TTC549 (cell line): ENCODE results near the gene MEX3C.

Experiments used
- FAIRE-seq: peaks from 2 replicates; lab custom pipeline; 2012; peaks lifted over from hg19 to GRCh38; lab: Jason Lieb, UNC

The MEX3C gene

DNA sequence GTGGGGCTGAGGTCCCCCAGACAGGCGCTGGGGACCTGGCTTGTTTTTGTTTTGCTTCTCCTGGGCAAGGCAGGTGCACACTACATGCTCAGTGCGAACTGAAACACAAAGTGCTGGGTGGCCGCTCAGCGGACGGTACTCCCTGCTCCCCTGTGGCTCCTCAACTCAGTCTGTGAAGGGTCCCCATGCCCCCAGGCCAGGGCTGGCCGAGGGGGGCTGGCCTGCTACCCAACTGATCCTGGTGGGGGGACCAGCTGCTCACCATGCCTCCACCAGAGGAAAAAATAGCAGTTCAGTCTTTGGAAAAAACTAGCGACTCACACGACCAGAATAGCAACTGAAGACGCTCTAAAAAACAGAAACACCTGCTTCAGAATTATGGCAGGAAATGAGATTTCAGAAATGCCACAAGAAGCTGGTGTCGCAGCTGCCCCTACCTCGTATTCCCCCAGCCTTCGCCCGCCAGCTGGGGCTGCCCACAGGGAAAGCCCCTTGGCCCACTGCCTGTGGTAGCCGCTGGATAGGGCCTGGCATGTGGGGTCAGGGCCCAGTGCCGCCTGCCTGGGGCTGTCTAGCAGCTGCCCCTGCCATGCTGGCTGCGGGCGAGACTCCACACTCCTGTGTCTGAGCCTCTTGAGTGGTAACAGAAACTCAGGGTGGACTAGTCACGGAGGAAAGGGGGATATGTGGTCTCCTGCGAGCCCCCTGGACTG is 43.7 kb downstream of the MEX3C start:
- FAIRE-seq: no peak

DNA sequence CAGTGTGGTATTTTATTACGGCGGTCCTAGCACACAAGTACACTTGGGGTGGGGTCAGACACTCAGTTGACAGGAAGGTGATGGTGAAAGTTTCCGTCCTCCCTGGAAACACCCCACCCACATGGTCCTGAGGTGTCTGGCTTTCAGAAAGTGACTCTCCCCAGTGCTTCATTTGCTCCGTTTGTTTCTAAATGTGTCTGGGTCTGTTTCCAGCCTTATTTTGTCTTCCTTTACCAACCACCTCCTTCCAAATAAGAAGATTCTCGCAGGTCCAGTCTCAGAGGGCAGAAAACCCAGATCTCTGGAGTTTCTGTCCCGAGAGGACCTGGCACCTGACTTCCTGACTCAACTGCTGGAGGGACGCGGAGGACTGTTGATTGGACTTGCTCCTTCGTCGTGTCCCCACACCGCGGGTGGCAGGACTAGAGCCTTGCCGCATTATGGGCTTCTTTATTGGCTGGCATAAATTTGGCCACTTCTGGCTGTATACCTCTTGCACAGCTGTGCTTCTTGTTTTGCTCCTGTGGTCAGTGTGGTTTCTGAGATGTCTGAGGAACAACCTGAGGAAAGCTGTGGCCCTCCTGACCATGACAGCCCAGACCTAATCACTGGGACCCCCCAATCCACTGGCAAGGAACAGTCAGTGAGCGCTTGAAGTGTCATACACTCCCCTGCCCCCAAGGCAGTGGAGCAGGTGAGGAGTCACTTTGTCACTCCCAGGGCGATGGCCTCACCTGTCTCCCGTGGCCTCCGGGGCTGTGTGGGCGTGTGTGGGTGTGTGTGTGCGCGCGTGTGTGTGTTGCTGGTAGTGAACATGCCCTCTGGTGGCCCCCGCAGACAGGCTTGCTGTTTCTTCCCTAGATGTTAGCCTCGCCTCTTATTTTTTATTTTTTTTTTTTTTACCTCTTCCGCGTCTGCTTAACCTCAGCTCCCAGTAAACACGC is 45.6 kb downstream of the MEX3C start:
- FAIRE-seq: no peak

DNA sequence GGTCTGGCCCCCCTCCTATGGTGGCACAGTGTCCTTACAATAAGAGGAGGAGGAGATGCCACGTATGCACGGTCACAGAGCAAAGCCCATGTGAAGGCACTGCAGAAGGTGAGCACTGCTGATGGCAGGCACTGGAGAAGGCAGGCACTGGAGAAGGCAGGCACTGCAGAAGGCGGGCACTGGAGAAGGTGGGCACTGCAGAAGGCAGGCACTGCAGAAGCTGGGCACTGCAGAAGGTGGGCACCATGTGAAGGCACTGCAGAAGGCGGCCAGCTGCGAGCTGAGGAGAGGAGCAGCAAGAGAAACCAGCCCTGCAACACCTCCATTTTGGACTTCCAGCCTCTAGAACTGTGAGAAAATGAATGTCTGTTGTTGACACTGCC is 46.3 kb downstream of the MEX3C start:
- no peak for FAIRE-seq

DNA sequence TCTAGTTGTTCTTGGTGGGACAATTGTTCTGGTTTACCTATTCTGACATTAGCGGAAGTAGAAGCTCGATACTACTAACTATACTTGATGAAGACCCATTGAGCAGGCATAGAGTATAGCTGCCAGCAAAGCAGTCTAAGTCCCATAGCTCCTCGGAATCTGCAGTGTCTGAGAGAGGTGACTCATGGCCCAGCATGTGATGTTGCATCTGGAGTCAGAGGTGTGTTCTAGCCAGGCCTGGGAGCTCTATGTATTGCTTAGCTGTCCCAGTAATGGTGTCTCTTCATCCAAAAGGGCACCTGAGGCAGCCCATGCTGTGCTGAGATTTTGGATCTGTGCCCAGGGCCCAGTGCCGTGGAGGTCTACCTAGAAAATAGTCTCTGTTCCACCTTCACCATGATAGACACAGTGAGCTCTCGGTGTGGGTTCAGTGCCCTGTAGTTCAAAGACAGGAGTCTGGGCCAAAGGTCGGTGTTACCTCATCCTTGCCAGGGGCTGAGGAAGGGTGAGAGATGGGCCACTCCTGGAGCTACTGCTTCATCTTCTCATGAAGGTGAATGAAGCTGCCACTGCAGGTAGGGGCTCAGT is 47.3 kb downstream of the MEX3C start:
- FAIRE-seq: no peak

DNA sequence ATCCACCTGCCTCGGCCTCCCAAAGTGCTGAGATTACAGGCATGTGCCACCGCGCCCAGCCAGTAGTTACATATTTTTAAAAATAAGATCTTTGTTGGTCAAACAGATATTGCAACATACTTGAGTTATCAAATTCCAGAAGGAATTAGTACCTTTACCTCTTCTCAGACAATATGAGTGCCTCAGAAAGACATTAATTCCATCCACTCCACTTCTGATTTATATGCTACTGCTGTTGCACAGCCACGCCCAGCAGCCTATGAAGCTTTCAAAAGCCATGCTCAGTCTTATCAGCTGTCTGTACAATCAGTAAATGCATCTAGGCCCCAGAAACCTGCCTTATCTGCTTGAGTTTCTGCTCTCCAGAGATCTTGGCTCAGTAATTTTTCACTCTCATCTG is 47.8 kb downstream of the MEX3C start:
- no peak for FAIRE-seq

DNA sequence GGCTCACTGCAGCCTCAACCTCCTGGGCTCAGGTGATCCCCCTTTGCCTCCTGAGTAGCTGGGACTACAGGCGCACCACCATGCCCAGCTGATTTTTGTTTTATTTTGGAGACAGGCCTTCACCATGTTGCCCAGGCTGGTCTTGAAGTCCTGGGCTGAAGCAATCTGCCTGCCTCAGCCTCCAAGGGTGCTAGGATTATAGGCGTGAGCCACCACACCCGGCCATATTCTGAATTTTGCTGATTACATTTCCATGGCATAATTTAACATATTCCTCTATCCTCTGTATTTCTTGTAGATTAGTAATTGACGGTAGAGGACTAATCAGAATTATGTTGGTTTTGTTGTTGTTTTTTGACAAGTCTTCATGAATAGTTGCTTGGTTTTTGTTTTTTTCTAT is 50.6 kb downstream of the MEX3C start:
- no peak for FAIRE-seq

DNA sequence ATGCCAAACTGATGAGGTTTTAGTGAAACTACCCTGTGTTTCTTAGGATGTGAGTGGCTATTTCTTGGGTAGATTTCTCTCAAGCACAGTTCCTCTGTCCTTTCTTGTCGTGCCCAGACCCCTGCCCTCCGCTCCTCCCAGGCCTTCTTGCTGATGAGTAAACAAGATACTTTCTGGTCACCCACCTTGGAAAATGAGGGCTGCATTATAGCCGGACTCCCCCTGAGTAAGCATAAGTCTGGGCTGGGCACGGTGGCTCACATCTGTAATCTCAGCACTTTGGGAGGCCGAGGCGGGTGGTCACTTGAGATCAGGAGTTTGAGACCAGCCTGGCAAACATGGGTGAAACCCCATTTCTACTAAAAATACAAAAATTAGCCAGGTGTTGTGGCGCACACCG is 58.5 kb downstream of the MEX3C start:
- FAIRE-seq: no peak

DNA sequence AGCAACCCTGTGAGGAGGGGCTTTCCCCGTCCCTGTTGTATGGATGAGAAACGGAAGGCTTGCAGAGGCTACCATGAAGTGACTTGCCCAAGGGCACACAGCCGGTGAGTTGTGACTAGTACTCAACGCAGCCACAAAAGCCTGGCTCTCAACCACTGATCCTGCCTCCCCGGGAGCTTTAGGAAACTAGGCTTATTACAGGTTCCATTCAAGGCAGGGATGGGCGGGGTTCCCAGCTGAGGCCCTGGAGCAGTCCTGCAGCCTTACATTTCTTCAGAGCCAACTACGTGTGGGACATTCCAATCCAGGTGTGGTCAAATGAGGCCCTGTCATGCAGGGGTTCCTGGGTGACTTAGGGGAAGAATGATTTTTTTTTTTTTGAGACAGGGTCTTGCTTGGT is 59.6 kb downstream of the MEX3C start:
- no peak for FAIRE-seq

DNA sequence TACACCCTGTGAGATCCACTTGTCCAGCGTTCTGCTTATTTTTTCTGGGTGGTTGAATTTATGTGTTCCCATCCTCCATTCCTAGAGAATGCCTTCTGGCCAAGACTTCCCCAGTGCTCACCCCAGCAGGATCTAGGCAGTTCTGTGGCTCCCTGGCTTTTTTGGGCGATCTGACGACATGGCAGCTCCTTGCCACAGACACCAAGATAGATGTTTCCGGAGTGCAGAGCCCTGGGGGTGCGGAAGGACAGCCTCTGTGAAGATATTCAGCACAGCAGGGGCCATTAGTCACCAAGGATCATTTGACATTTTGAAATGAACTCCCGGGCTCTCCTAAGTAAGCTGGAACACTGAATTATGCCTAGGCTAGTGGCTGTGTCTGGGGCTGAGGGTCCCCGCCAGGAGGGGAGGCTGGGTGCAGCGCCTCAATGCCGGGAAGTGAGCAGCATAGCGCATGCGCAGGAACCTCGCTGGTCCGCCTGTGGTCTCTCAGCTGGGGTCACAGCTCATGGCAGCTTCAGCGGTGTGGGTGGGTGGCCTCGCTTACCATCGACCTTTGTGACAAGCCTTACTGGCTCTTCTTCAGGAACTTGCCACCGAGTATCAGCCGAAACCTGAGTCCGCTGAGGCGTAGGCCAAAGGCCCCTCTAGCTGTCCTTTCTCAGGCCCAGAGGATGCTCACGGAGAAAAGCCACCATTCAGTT is 60.3 kb downstream of the MEX3C start:
- no peak for FAIRE-seq

DNA sequence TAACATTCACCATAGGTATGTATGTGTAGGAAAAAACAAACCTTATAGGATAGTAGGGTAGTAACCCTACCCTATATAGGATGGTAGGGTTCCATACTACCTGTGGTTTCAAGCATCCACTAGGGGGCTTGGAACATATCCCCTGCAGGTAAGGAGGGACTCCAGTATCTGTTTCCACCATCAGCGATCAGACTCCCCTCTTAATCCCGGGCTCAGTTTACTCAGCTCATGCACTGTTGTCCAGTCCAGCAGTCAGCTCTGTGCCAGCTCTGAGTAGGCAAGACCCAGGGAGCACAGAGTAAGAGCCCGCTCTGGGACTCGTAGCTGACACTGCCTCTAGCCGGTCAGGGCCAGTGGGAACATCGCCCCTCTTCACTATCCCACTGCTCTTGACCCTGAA is 61.7 kb downstream of the MEX3C start:
- no peak for FAIRE-seq

DNA sequence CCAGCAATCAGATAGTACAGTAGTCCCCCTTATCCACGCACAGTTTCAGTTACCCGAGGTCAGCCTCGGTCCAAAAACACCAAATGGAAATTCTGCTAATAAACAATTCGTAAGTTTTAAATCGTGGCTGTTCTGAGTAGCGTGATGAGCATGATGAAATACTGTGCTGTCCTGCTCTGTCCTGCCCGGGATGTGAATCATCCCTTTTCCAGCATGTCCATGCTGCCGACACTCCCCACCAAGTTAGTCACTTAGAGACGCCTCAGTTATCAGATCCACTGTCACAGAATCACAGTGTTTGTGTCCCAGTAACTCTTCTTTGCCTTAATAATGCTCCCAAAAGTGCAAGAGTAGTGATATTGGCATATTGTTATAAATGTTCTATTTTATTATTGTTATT is 62.1 kb downstream of the MEX3C start:
- no peak for FAIRE-seq

DNA sequence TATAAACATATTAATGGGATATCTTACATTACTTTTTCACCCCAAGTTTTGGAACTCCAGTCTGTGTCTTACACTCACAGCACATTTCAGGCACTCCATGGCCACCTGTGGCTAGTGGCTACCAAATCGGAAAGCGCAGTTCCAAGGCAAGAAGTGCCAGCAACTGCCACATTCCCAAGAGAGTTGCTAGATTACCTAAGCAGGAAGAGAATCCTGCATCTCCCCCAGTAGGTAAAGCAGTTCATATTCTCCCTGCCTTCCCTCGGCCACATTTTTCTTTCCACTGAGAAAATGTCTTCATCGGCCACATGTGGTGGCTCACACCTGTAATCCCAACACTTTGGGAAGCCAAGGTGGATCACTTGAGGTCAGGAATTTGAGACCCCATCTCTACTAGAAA is 62.8 kb downstream of the MEX3C start:
- FAIRE-seq: no peak

DNA sequence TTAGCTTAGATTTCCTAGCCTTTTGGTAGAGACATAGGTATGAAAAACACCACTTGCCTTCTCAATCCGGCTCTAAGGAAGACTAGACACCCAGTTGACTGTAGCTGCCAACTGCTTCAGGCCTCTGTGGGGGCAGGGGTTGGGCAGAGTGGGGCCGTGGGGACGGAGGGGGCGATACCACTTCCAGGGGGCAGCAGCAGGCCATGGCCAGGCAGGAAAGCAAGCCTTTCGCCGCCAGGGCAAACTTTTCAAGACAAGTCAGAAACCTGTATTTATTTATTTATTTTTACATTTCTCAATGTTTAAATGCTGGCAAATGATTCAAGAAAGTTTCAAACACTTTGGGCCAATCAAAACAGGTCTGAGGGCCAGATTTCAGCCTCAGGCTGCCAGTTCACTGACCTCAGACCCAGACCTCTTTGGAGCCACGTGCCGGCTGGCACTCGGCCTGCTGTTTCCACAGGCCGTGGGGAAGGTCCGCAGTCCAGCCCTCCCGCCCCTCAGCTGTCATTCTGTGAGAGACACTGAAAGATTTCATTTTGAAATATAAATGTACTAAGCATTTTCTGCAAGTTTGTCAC is 63.8 kb downstream of the MEX3C start:
- FAIRE-seq: no peak

DNA sequence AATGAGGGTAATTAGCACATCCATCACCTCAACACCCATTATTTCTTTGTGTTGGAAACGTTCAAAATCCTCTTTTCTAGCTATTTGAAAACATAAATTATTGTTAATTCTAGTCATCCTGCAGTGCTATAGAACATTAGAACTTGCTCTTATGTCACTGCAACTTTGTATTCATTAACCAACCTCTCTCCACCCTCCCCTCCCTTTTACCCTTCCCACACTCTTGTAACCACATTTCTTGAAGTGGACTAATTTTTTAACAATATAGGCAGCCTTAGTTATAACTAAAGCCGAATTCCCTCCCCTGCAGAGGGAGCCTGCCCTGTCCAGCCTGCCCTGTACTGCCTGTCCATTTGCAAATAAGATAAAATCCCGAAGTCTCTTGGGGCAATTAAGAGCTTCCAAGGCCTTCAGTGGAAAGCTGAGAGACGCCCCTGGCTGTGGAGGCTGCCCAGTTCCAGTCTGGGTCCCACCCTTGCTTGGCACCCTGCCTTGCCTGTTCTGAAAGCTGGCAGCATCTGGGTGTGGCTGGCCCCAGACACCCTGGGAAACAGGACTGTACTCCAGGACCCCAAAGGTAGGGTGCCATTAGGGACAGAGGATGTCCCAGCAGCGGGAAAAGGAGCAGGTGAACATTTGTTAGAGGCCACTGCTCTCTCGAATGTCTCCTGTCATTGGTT is 65.1 kb downstream of the MEX3C start:
- FAIRE-seq: no peak

DNA sequence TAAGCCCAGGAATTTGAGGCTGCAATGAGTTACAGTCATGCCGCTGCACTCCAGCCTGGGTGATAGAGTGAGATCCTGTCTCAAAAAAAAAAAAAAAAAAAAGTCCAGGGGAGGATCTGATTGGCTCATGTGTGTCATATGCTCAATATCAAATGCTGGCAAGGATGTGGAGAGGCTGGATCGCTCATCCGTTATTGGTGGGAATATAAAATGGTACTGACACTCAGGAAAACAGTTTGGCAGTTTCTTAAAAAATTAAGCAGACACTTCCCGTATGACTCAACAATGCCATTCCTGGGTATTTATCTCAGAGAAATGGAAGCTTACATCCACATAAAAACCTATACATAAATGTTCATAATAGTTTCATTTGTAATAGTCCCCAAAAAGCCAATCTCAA is 68.9 kb downstream of the MEX3C start:
- no peak for FAIRE-seq

DNA sequence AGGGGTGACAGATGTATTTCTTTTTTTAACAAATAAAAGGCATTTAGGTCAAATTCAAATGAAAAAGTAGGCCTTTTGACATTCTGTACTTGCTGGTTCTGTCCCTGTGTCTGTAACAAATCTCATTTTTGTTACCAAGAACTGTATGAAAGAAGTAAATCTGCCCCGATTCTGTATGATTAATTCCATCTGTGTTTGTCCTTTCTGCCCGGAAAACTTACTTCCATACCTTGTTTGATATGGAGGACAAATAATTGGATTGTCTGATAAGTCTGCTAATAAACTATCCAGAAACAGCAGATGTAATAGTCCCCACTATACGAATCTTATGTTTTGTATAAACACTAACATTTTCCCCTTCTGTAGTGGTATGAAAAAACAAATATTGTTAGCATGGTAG is 69.8 kb downstream of the MEX3C start:
- no peak for FAIRE-seq

DNA sequence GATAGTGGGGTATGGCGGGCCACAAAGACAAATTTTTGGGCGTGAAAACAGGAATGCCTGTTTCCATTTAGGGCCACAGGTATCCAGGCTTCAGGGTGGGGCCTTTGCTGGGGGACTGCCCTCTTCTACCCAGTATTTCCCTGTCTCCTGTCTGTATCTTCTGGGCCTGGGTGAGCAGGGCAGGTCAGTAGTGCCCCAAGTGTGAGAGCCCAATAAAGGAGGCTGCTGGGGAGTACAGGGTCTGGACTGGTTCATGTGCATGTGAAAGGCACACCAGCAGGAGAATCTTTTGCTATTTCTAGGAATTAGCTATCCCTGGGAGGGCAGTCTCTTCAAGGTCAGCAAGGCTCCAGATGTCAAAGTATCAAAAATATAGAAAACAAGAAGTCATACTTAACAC is 71.5 kb downstream of the MEX3C start:
- FAIRE-seq: no peak
